HepG2 (cell line): ENCODE results near the gene ARHGEF39. TPM values are rescaled to one million over a fixed set of nuclear protein-coding genes. Genes with fewer than 3 reads are reported as not detected.
A peak's percentile ranks its signal among the peaks of the same experiment; 100 is the strongest.

Experiments
- ARHGAP35 ChIP-seq: sonication (generic); formaldehyde crosslinking; IDR thresholded peaks from 2 replicates; pipeline ENCODE4 v1.9.0; 2022; ENCODE audit warnings: mild to moderate bottlenecking, inconsistent platforms, moderate library complexity, missing genetic modification reagents, borderline replicate concordance
- GFI1 ChIP-seq: sonication (generic); formaldehyde crosslinking; IDR thresholded peaks from 2 replicates; pipeline ENCODE4 v1.5.0; 2020; ENCODE audit warnings: missing genetic modification reagents, mild to moderate bottlenecking, borderline replicate concordance
- HNF4G ChIP-seq, 2 experiments: sonication (generic) in 1 of 2; formaldehyde crosslinking in 1 of 2; IDR thresholded peaks; 2 replicates each; pipeline versions ENCODE4 v1.4.0 to v1.6.1; 2011 to 2020; ENCODE audit warnings: borderline replicate concordance in 2 of 2, low read depth in 2 of 2, mild to moderate bottlenecking in 2 of 2, low read length in 1 of 2, missing genetic modification reagents in 1 of 2, moderate library complexity in 1 of 2
- IRF1 ChIP-seq: sonication (generic); formaldehyde crosslinking; IDR thresholded peaks from 2 replicates; pipeline ENCODE4 v1.4.0; 2020; ENCODE audit warnings: low read depth, mild to moderate bottlenecking, missing genetic modification reagents
- NCOR1 ChIP-seq: fragments of 200-600 bp; sonication (generic); IDR thresholded peaks from 2 replicates; pipeline ENCODE4 v1.7.0; 2017; ENCODE audit warnings: antibody characterized with exemption, low read length, borderline replicate concordance
- RARA ChIP-seq: IDR thresholded peaks from 2 replicates; pipeline ENCODE4 v1.6.1; 2016; ENCODE audit warnings: missing genetic modification reagents, missing compliant biosample characterization
- SOX13 ChIP-seq, 3 experiments: fragments of 450-650 bp in 1 of 3; sonication (generic) in 1 of 3; formaldehyde crosslinking in 1 of 3; IDR thresholded peaks in 2 of 3; conservative IDR thresholded peaks in 1 of 3; 2 replicates each; pipeline versions ENCODE4 v1.5.0 to v1.6.1; 2016 to 2020; ENCODE audit warnings: antibody characterized with exemption in 1 of 3, mild to moderate bottlenecking in 1 of 3, missing compliant biosample characterization in 1 of 3, missing genetic modification reagents in 1 of 3, moderate library complexity in 1 of 3
- SYNCRIP ChIP-seq: fragments of 200-400 bp; formaldehyde crosslinking; IDR thresholded peaks from 2 replicates; pipeline ENCODE4 v1.6.1; 2018; ENCODE audit warnings: mild to moderate bottlenecking, low read depth, low read length; ENCODE audit not compliant: insufficient read depth
- TARDBP ChIP-seq: sonication (generic); formaldehyde crosslinking; IDR thresholded peaks from 2 replicates; pipeline ENCODE4 v1.8.0; 2022; ENCODE audit warnings: mild to moderate bottlenecking, missing genetic modification reagents
- TEF ChIP-seq: sonication (generic); formaldehyde crosslinking; IDR thresholded peaks from 2 replicates; pipeline ENCODE4 v1.5.0; 2020; ENCODE audit warnings: missing genetic modification reagents
- TRIM24 ChIP-seq: sonication (generic); formaldehyde crosslinking; IDR thresholded peaks from 2 replicates; pipeline ENCODE4 v1.8.0; 2022; ENCODE audit warnings: mild to moderate bottlenecking, missing genetic modification reagents
- ZBTB39 ChIP-seq: sonication (generic); formaldehyde crosslinking; IDR thresholded peaks from 2 replicates; pipeline ENCODE4 v1.5.0; 2020; ENCODE audit warnings: missing genetic modification reagents
- ZFP82 ChIP-seq: sonication (generic); formaldehyde crosslinking; IDR thresholded peaks from 2 replicates; pipeline ENCODE4 v1.5.1; 2020; ENCODE audit warnings: mild to moderate bottlenecking, missing genetic modification reagents, borderline replicate concordance
- ZMYM4 ChIP-seq: sonication (generic); formaldehyde crosslinking; IDR thresholded peaks from 2 replicates; pipeline ENCODE4 v1.8.1; 2023; ENCODE audit warnings: mild to moderate bottlenecking, missing genetic modification reagents
- ZNF263 ChIP-seq: sonication (generic); formaldehyde crosslinking; IDR thresholded peaks from 2 replicates; pipeline ENCODE4 v1.4.0; 2020; ENCODE audit warnings: missing genetic modification reagents
- ZNF678 ChIP-seq: sonication (generic); formaldehyde crosslinking; IDR thresholded peaks from 2 replicates; pipeline ENCODE4 v1.4.0; 2020; ENCODE audit warnings: mild to moderate bottlenecking, missing genetic modification reagents
- ZNF724P ChIP-seq: sonication (generic); formaldehyde crosslinking; IDR thresholded peaks from 2 replicates; pipeline ENCODE4 v1.8.0; 2022; ENCODE audit warnings: missing genetic modification reagents, borderline replicate concordance
- ZNF737 ChIP-seq: sonication (generic); formaldehyde crosslinking; IDR thresholded peaks from 2 replicates; pipeline ENCODE4 v1.5.0; 2020; ENCODE audit warnings: missing genetic modification reagents, mild to moderate bottlenecking, borderline replicate concordance
- ZNF75D ChIP-seq: sonication (generic); formaldehyde crosslinking; IDR thresholded peaks from 2 replicates; pipeline ENCODE4 v1.8.1; 2023; ENCODE audit warnings: missing genetic modification reagents, mild to moderate bottlenecking, borderline replicate concordance
- polyA plus RNA-seq, 8 experiments: library from polyadenylated mRNA; depleted of rRNA in 3 of 8; stranded (reverse) in 7 of 8; unstranded in 1 of 8; fragments of >200 nt; fragmentation: Illumina TruSeq in 4 of 8; extraction: Trizol in 4 of 8; gene quantifications; 2 replicates each; pipeline versions ENCODE4 v1.2.1 to v1.2.3, GENCODE V29; 2011 to 2016; ENCODE audit warnings: low read depth in 4 of 8, missing spikeins in 1 of 8, mixed read lengths in 1 of 8; ENCODE audit not compliant: insufficient read depth in 1 of 8
- total RNA-seq, 5 experiments: library from RNA; depleted of rRNA; stranded (reverse); fragments of >200 nt; fragmentation: Illumina TruSeq; extraction: Trizol; gene quantifications; 2 replicates each; pipeline ENCODE4 v1.2.3, GENCODE V29; 2016; ENCODE audit warnings: low read depth in 1 of 5

The ARHGEF39 gene
- total and polyA plus RNA-seq, 2 of the 13 experiments (the other 11 are each of a cell fraction or from before 2014, with no cell fraction given): 11.2 to 12.3 TPM

GRCh38 chr9:35664531-35665470 lies at the start of gene ARHGEF39 (continued):
- TF ChIP-seq ZFP82 (CRISPR knock-in tag): 0 out of 2 replicates have a peak, but pooled peaks have one; percentile 37
- no peak for TF ChIP-seq GFI1
- TF ChIP-seq NCOR1: no peak
- TF ChIP-seq SYNCRIP: no peak
- TF ChIP-seq ZNF737 (CRISPR knock-in tag): no peak
- TF ChIP-seq RARA (CRISPR knock-in tag): peak; percentile 22; the same call in 1 of the 2 replicates
- no peak for TF ChIP-seq TRIM24 (CRISPR knock-in tag)
- TF ChIP-seq HNF4G (IDR thresholded peaks at IDR 0.05; ENCODE audit: borderline replicate concordance, low read depth, low read length): no peak
- TF ChIP-seq HNF4G (CRISPR knock-in tag; IDR thresholded peaks at IDR 0.05; ENCODE audit: borderline replicate concordance, low read depth): no peak
- no peak; the same call in 1 of the 2 replicates for TF ChIP-seq SOX13 (IDR thresholded peaks at IDR 0.05)
- peak in 1 of 2 experiments; percentile 48; a peak in 1 of 4 replicates for TF ChIP-seq SOX13 (CRISPR knock-in tag; conservative IDR thresholded peaks at IDR 0.05 in 1 of 2, IDR thresholded peaks at IDR 0.05 in 1 of 2)
- TF ChIP-seq TARDBP (CRISPR knock-in tag): peak; percentile 59; the same call in 1 of the 2 replicates
- no peak for TF ChIP-seq TEF (CRISPR knock-in tag)
- peak; percentile 92 for TF ChIP-seq ZMYM4 (CRISPR knock-in tag)
- TF ChIP-seq ZNF678 (CRISPR knock-in tag): no peak
- peak; percentile 61; the same call in 1 of the 2 replicates for TF ChIP-seq ARHGAP35 (CRISPR knock-in tag)
- TF ChIP-seq ZBTB39: peak; percentile 32; the same call in 1 of the 2 replicates
- no peak for TF ChIP-seq ZNF75D
- TF ChIP-seq IRF1 (CRISPR knock-in tag): no peak
- TF ChIP-seq ZNF263 (CRISPR knock-in tag): peak; percentile 50; the same call in 1 of the 2 replicates
- peak; percentile 98 for TF ChIP-seq ZNF724P (CRISPR knock-in tag)
